ENCODE measurements around the gene SNX11.

Gene SNX11

GRCh38 chr17:48162946-48163506 lies 55.5 kb downstream of the SNX11 start:
- peak; percentile 20 for DNase-seq

GRCh38 chr17:48163809-48164208 lies 56.2 kb downstream of the SNX11 start:
- no peak for DNase-seq

GRCh38 chr17:48169926-48170325 lies 62.4 kb downstream of the SNX11 start:
- no peak for DNase-seq

Measured in fibroblast of skin of right biceps (primary cell).